Stomach (tissue), 9 donors: ENCODE results near the gene KAT7. TPM values are rescaled to one million over a fixed set of nuclear protein-coding genes. Genes with fewer than 3 reads are reported as not detected.
"Not testable (repeated sequence)": the region's sequence is repeated elsewhere in the genome, so short reads cannot be mapped to it uniquely, and the experiment has no call there.

Source experiments
- DNase-seq, 2 donors: peaks; one replicate each; pipeline versions ENCODE4 v3.0.0 to v3.0.0-alpha.2; 2013 to 2019
- H3K27ac ChIP-seq, 5 donors: fragments of 200-600 bp in 4 of 5; sonication (generic) in 4 of 5; one replicate each; pipeline ENCODE4 v1.5.1; 2013 to 2019; ENCODE audit warnings: mild to moderate bottlenecking in 1 of 5, moderate library complexity in 1 of 5
- H3K27me3 ChIP-seq, 3 donors: fragments of 200-600 bp; sonication (generic); one replicate each; pipeline ENCODE4 v1.5.1; 2017 to 2019; ENCODE audit warnings: mixed run types in 1 of 3
- H3K36me3 ChIP-seq, 4 donors: fragments of 200-600 bp; sonication (generic); 1 replicate in 3 of 4; 2 replicates in 1 of 4; pipeline ENCODE4 v1.5.1; 2016 to 2019
- H3K4me1 ChIP-seq, 4 donors: fragments of 200-600 bp; sonication (generic); one replicate each; pipeline ENCODE4 v1.5.1; 2016 to 2019
- H3K4me3 ChIP-seq, 4 donors: fragments of 200-600 bp; sonication (generic) in 3 of 4; one replicate each; pipeline ENCODE4 v1.5.1; 2016 to 2019; ENCODE audit warnings: mild to moderate bottlenecking in 1 of 4
- H3K9me3 ChIP-seq, 4 donors: fragments of 200-600 bp; sonication (generic); one replicate each; pipeline ENCODE4 v1.5.1; 2016 to 2019
- CTCF ChIP-seq, 7 experiments: fragments of 450-650 bp in 4 of 7; fragments of 200-600 bp in 3 of 7; sonication (generic) in 3 of 7; IDR thresholded peaks; one replicate each; pipeline ENCODE4 v1.5.1; 2016 to 2019; ENCODE audit warnings: antibody characterized with exemption in 7 of 7, control low read depth in 2 of 7, mild to moderate bottlenecking in 1 of 7
- EP300 ChIP-seq: sonication (generic); formaldehyde crosslinking; IDR thresholded peaks from one replicate; pipeline ENCODE4 v1.6.1; 2017; ENCODE audit warnings: antibody characterized with exemption
- POLR2A ChIP-seq, 4 donors: fragments of 450-650 bp; IDR thresholded peaks; one replicate each; pipeline ENCODE4 v1.6.1; 2016; ENCODE audit warnings: antibody characterized with exemption in 4 of 4, control low read depth in 2 of 4, mild to moderate bottlenecking in 1 of 4, moderate library complexity in 1 of 4
- POLR2AphosphoS5 ChIP-seq, 3 donors: sonication (generic); formaldehyde crosslinking; IDR thresholded peaks; one replicate each; pipeline ENCODE4 v1.6.1; 2016; ENCODE audit warnings: antibody characterized with exemption in 3 of 3
- WGBS, 5 donors: extraction: QIAGEN DNeasy Blood & Tissue Kit in 3 of 5; methylation state at CpG; one replicate each; pipeline versions ENCODE4 v1.1.5 to v1.1.7; 2013 to 2018; 5-methylcytosine and 5-hydroxymethylcytosine counted together
- intact Hi-C: fragments of 100-400 bp; cut with DNase I; formaldehyde crosslinking; loops from one replicate; pipeline ENCODE4 v1.15.1; 2023; ENCODE audit warnings: low total_unique reads
- polyA plus RNA-seq, 3 donors: library from polyadenylated mRNA; stranded (reverse); fragments of 200-250 nt; gene quantifications; one replicate each; pipeline ENCODE4 v1.2.3, GENCODE V29; 2013
- total RNA-seq, 5 donors: library from RNA; depleted of rRNA; stranded (reverse); fragments of >200 nt; gene quantifications; one replicate each; pipeline versions ENCODE4 v1.1.0 to v1.2.3, GENCODE V29; 2014 to 2016
- donor health status: healthy with polysubstance abuse.
- donor health status: Bipolar disorder and iron deficiency.
- donor health status: healthy.

Gene KAT7
- total and polyA plus RNA-seq, 8 donors, result 5.0 to 92.4 (median 16.0) TPM

- Histone ChIP-seq H3K4me1 (peaks cover 0 to 32% (median 19%) of the 10 kb centered on the region in 4 donors), H3K9me3 (no peaks in the 10 kb centered on the region), H3K4me3 (no peak overlapping the region), H3K36me3 (peaks cover 0 to 14% (median 11%) of the 10 kb centered on the region in 4 donors), H3K27me3 (no peaks in the 10 kb centered on the region), H3K27ac (no peak overlapping the region)
- 55 to 61% (median 59%) methylated on average over 8 of the region's 8 CpGs for WGBS, 5 donors
- no peak for DNase-seq
- TF ChIP-seq CTCF (IDR thresholded peaks at IDR 0.05) (no peak), POLR2AphosphoS5 (IDR thresholded peaks at IDR 0.05) (no peak)
- intact Hi-C loops, result no loop called here
Measured at GRCh38 chr17:49753959-49754391, 34.5 kb upstream of the KAT7 start.

- WGBS, 5 donors, result 81 to 88% (median 84%) methylated on average over 4 of the region's 4 CpGs
- Histone ChIP-seq H3K36me3 (peaks cover 0 to 14% (median 8%) of the 10 kb centered on the region in 4 donors), H3K4me1 (peaks cover 0 to 40% (median 19%) of the 10 kb centered on the region in 4 donors), H3K27me3 (no peaks in the 10 kb centered on the region), H3K4me3 (no peak overlapping the region), H3K27ac (no peak overlapping the region), H3K9me3 (no peaks in the 10 kb centered on the region)
- intact Hi-C loops, result no loop called here
- TF ChIP-seq EP300 (no peak), POLR2AphosphoS5 (IDR thresholded peaks at IDR 0.05) (no peak)
- DNase-seq, result no peak
Measured at GRCh38 chr17:49755663-49756283, 32.7 kb upstream of the KAT7 start.

- WGBS, 5 donors, result 86 to 95% (median 89%) methylated on average over 9 of the region's 9 CpGs
- intact Hi-C loops, result no loop called here
- Histone ChIP-seq H3K4me3 (no peak overlapping the region), H3K36me3 (peaks cover 0 to 14% (median 8%) of the 10 kb centered on the region in 4 donors), H3K4me1 (peaks cover 0 to 47% (median 22%) of the 10 kb centered on the region in 4 donors), H3K9me3 (no peaks in the 10 kb centered on the region), H3K27me3 (no peaks in the 10 kb centered on the region), H3K27ac (no peak overlapping the region)
- TF ChIP-seq POLR2AphosphoS5 (IDR thresholded peaks at IDR 0.05) (no peak), EP300 (no peak), CTCF (IDR thresholded peaks at IDR 0.05) (no peak), POLR2A (IDR thresholded peaks at IDR 0.05) (no peak)
- DNase-seq, result no peak
Measured at GRCh38 chr17:49756323-49757150, 31.9 kb upstream of the KAT7 start.

- DNase-seq, result no peak
- peaks cover 0 to 55% (median 29%) of the 10 kb centered on the region in 4 donors for H3K4me1 ChIP-seq
- 83 to 89% (median 85%) methylated on average over 6 of the region's 6 CpGs for WGBS, 5 donors
- no peaks in the 10 kb centered on the region for H3K27me3 ChIP-seq
- TF ChIP-seq POLR2A (IDR thresholded peaks at IDR 0.05) (no peak), POLR2AphosphoS5 (IDR thresholded peaks at IDR 0.05) (no peak), EP300 (no peak), CTCF (IDR thresholded peaks at IDR 0.05) (no peak)
- no peak overlapping the region for H3K27ac ChIP-seq
- H3K9me3 ChIP-seq, result no peaks in the 10 kb centered on the region
- H3K4me3 ChIP-seq, result no peak overlapping the region
- intact Hi-C loops, result no loop called here
- H3K36me3 ChIP-seq, result peaks cover 0 to 14% (median 8%) of the 10 kb centered on the region in 4 donors
Measured at GRCh38 chr17:49757151-49757777, 31.2 kb upstream of the KAT7 start.

- Histone ChIP-seq H3K36me3 (peaks cover 0 to 14% (median 8%) of the 10 kb centered on the region in 4 donors), H3K4me1 (peaks cover 6 to 60% (median 40%) of the 10 kb centered on the region in 4 donors)
- intact Hi-C loops, H3K27ac ChIP-seq, H3K9me3 ChIP-seq, DNase-seq, H3K27me3 ChIP-seq, H3K4me3 ChIP-seq: not testable (repeated sequence)
- 89 to 94% (median 91%) methylated on average over 8 of the region's 8 CpGs for WGBS, 5 donors
Measured at GRCh38 chr17:49758464-49759010, 29.9 kb upstream of the KAT7 start.
